Measurements from ENCODE around the gene TERB2. TPM values are rescaled to one million over a fixed set of nuclear protein-coding genes. Genes with fewer than 3 reads are reported as not detected.
"Not testable (repeated sequence)": the region's sequence is repeated elsewhere in the genome, so short reads cannot be mapped to it uniquely, and the experiment has no call there.

TERB2 gene
- total RNA-seq, 2 donors from 2014 or later: not detected

- no peak overlapping the region for H3K9ac ChIP-seq (ENCODE audit: low read depth in 2 of 2, low read length in 2 of 2)
- no peaks in the 10 kb centered on the region for H3K9me3 ChIP-seq
- no peak for DNase-seq
- no peak overlapping the region for H3K27ac ChIP-seq
- H3K27me3 ChIP-seq: no peaks in the 10 kb centered on the region
- no peaks in the 10 kb centered on the region for H3K36me3 ChIP-seq
- intact Hi-C loops (cut with DNase I): loop anchor here (5.0 kb wide), 1 partner anchor 149 kb away; no protein-coding TSS in a partner anchor
- H3K4me3 ChIP-seq: no peak overlapping the region
- no peaks in the 10 kb centered on the region for H3K4me1 ChIP-seq
- no peak for TF ChIP-seq CTCF (IDR thresholded peaks at IDR 0.05)
Measured at GRCh38 chr15:44968475-44968874, 12.0 kb downstream of the TERB2 start.

DNA sequence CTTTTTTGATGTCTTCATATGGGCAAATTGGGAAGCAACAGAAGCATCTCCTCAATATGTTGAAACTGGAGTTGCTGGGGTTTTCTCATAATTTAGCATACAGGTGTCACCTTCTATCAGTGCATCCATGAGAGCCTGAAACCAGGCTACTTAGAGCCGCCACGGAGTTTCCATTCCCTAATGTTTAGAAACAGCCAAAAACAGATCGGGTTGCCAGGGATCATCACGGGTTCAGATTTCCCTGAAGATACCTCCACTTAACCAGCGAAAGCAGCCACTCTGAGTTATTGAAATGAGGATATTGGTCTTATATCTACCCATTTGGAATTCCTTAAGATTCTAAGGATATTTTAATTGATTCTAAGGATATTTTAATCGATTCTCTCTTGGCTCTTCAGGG is 14.5 kb downstream of the TERB2 start:
- no peak overlapping the region for H3K27ac ChIP-seq
- no peak for DNase-seq
- H3K9me3 ChIP-seq: no peaks in the 10 kb centered on the region
- TF ChIP-seq CTCF (IDR thresholded peaks at IDR 0.05): no peak
- H3K9ac ChIP-seq (ENCODE audit: low read depth in 2 of 2, low read length in 2 of 2): no peak overlapping the region
- intact Hi-C loops (cut with DNase I): loop anchor here (10.0 kb wide), 1 partner anchor 64 kb away; no protein-coding TSS in a partner anchor
- no peaks in the 10 kb centered on the region for H3K27me3 ChIP-seq
- no peak overlapping the region for H3K4me3 ChIP-seq
- H3K4me1 ChIP-seq: no peaks in the 10 kb centered on the region
- H3K36me3 ChIP-seq: no peaks in the 10 kb centered on the region

- H3K36me3 ChIP-seq; H3K9me3 ChIP-seq; H3K4me3 ChIP-seq; H3K27ac ChIP-seq; H3K4me1 ChIP-seq; H3K27me3 ChIP-seq; H3K9ac ChIP-seq (ENCODE audit: low read depth in 2 of 2, low read length in 2 of 2); DNase-seq: not testable (repeated sequence)
- intact Hi-C loops (cut with DNase I): loop anchor here (10.0 kb wide), 1 partner anchor 59 kb away; no protein-coding TSS in a partner anchor
Measured at GRCh38 chr15:44976183-44976582, 19.7 kb downstream of the TERB2 start.

GRCh38 chr15:44977781-44978180 is 21.3 kb downstream of the TERB2 start:
- H3K4me3 ChIP-seq; H3K4me1 ChIP-seq; H3K9ac ChIP-seq (ENCODE audit: low read depth in 2 of 2, low read length in 2 of 2); DNase-seq; H3K27ac ChIP-seq; H3K27me3 ChIP-seq; H3K36me3 ChIP-seq; H3K9me3 ChIP-seq: not testable (repeated sequence)
- intact Hi-C loops (cut with DNase I): loop anchor here (10.0 kb wide), 1 partner anchor 57 kb away; no protein-coding TSS in a partner anchor

DNA sequence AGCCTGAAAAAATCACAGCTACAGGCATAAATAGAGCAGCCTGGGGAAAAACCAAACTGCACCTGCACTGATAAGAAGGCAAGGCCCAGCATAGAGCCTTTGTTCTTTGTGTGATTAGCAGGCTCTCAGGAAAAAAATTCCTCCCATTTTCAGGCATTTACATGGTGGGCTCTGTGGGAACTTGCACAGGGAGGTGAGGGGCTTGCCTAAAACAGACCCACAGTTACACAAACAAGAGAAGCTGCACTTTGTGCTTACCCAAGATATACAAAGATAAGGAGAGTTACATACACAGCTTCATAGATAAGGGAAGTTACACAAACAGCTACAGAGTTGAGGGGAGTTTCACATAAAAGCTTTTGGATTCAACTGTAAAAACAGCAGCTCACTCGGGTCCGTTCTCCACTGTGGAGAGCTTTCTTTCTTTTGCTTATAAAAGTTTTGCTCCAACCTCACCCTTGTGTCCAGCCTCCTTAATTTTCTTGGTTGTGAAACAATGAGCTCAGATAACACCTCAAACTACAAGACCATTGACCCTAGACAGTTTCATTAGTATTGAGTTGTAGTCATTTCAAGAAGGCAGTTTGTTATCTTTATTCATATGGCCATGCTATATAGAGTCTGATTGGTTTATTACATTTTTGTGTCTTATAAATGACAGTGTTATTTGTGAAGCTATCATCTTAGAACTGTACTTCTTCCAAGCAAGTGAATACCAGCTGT is 23.3 kb downstream of the TERB2 start:
- H3K4me1 ChIP-seq; H3K27ac ChIP-seq; H3K36me3 ChIP-seq; H3K27me3 ChIP-seq; H3K9ac ChIP-seq (ENCODE audit: low read depth in 2 of 2, low read length in 2 of 2); H3K4me3 ChIP-seq; DNase-seq; H3K9me3 ChIP-seq: not testable (repeated sequence)
- intact Hi-C loops (cut with DNase I): loop anchor here (10.0 kb wide), 1 partner anchor 55 kb away; no protein-coding TSS in a partner anchor

- DNase-seq; H3K36me3 ChIP-seq; H3K27ac ChIP-seq; H3K9me3 ChIP-seq; intact Hi-C loops (cut with DNase I); H3K27me3 ChIP-seq; H3K9ac ChIP-seq (ENCODE audit: low read depth in 2 of 2, low read length in 2 of 2); H3K4me3 ChIP-seq; H3K4me1 ChIP-seq: not testable (repeated sequence)
Measured at GRCh38 chr15:44984144-44984543, 27.7 kb downstream of the TERB2 start.

DNA sequence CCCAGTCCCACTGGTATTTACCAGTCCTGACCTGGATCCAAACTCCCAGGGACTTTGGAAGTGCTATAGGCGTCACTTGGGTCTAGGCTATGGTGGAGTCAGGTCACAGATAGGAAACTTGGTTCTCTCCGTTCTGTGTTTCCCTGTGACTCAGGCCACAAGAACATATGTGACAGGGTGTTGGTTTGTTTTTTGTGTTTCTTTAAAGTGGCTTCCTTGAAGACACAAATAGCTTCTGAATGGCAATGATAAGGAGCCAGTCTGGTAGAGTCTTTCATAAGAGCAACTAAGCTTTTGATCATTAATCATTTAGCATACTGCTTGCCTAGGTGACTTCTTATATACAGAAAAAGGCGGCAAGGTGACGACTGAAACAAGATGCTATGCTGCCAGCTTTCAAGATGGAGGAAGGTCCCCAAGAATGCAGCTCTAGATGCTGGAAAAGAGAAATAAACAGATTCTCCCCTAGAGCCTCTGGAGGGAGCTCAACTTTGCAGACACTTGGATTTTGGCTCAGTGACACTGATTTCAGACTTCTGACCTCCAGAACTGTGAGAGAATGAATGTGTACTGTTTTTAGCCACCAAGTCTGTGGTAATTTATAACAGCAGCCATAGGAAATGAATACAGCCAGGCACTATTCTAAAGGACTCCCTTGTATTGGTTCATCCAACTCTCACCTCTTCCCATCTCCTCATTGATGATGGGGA is 30.0 kb downstream of the TERB2 start:
- DNase-seq; H3K36me3 ChIP-seq; H3K27ac ChIP-seq; H3K9me3 ChIP-seq; intact Hi-C loops (cut with DNase I); H3K9ac ChIP-seq (ENCODE audit: low read depth in 2 of 2, low read length in 2 of 2); H3K27me3 ChIP-seq; H3K4me3 ChIP-seq; H3K4me1 ChIP-seq: not testable (repeated sequence)

DNA sequence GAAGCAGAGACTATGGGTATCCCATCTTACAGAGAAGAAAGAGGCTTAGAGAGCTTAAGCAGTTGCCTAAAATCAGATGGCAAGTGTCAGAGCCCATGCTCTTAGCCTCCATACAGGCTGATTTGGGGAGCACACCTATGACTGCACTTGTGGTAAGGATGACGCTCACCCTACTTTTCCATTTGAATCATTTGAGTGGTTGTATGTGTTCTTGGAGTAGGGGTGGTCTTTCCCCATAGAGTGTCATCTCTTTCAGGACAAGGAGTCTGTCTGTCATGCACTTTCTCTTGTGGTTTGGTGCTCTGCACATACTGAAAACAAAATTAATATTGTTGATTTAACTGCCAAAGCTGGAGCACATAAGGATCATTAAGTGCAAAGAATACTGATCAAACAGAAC is 31.2 kb downstream of the TERB2 start:
- H3K4me3 ChIP-seq; DNase-seq; intact Hi-C loops (cut with DNase I); H3K36me3 ChIP-seq; H3K4me1 ChIP-seq; H3K9ac ChIP-seq (ENCODE audit: low read depth in 2 of 2, low read length in 2 of 2); H3K27me3 ChIP-seq; H3K27ac ChIP-seq; H3K9me3 ChIP-seq: not testable (repeated sequence)

DNA sequence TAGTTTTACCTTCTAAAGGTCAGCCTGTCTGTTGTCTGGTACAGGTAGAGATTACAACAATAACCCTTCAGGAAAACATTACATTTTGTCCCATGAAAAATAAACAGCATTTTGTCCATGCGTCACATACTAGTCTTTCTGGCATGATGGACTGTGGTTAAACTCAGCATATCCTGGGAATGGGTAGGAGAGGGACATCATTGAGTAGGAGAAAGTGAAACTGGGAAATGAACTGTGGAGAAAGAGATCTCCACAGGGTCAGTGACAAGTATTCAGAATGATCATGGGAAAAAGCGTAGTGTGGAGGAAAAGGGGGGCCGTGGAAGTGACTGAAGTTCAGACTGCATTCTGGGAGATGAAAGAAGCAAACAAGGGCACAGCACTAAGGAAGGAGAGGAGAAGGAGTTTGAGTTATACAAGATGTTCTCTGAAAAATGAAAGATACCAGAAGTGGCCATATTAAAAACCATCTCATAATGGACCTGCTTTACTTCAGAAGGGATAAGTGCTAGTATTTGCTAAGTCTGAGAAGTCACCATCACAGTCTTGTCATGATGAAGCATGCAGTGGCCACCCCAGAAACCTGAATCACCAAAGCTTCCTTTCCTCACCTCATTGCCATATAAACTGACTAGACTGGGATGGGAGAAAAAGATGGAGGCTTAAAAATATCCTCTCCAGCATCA is 31.8 kb downstream of the TERB2 start:
- intact Hi-C loops (cut with DNase I); H3K9ac ChIP-seq (ENCODE audit: low read depth in 2 of 2, low read length in 2 of 2); H3K27ac ChIP-seq; H3K36me3 ChIP-seq; H3K27me3 ChIP-seq; DNase-seq; H3K4me3 ChIP-seq; H3K4me1 ChIP-seq; H3K9me3 ChIP-seq: not testable (repeated sequence)

DNA sequence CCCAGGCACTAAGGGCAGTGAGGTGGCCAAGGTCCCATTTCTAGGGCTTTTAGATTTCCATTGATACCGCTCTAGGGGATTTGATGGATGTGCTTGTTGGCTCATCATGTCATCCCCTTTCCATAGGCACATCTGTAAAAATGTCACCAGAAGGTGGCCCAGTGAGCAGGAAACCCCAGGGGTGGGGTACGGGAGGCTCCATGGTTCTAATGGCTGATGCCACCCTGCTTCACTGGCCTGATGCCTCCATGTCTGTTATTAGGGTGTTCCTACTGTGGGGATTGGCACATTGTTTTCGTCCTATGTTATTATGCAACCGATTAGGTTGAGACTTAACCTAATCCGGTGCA is 32.4 kb downstream of the TERB2 start:
- H3K4me3 ChIP-seq; intact Hi-C loops (cut with DNase I); DNase-seq; H3K27ac ChIP-seq; H3K27me3 ChIP-seq; H3K9me3 ChIP-seq; H3K9ac ChIP-seq (ENCODE audit: low read depth in 2 of 2, low read length in 2 of 2); H3K4me1 ChIP-seq; H3K36me3 ChIP-seq: not testable (repeated sequence)

GRCh38 chr15:44997632-44998031 is 41.1 kb downstream of the TERB2 start:
- intact Hi-C loops (cut with DNase I); H3K27ac ChIP-seq; H3K4me1 ChIP-seq; H3K9me3 ChIP-seq; H3K36me3 ChIP-seq; H3K4me3 ChIP-seq; DNase-seq; H3K27me3 ChIP-seq; H3K9ac ChIP-seq (ENCODE audit: low read depth in 2 of 2, low read length in 2 of 2): not testable (repeated sequence)
